Gastroesophageal sphincter (tissue), 3 donors: ENCODE results near the gene ODC1.

Experiments
- POLR2A ChIP-seq, 2 donors: fragments of 450-650 bp; IDR thresholded peaks; one replicate each; pipeline ENCODE4 v1.6.1; 2017; ENCODE audit warnings: antibody characterized with exemption in 2 of 2, mild to moderate bottlenecking in 2 of 2, moderate library complexity in 1 of 2
- POLR2AphosphoS5 ChIP-seq: sonication (generic); formaldehyde crosslinking; IDR thresholded peaks from one replicate; pipeline ENCODE4 v1.6.1; 2017; ENCODE audit warnings: antibody characterized with exemption
- TF ChIP-seq, protein P1 (sequence below), 4 experiments: fragments of 200-600 bp in 2 of 4; fragments of 450-650 bp in 2 of 4; sonication (generic) in 1 of 4; IDR thresholded peaks; one replicate each; pipeline ENCODE4 v1.5.1; 2017 to 2019; ENCODE audit warnings: antibody characterized with exemption in 4 of 4, mild to moderate bottlenecking in 2 of 4, moderate library complexity in 2 of 4

GRCh38 chr2:10433264-10433946 is 14.7 kb downstream of the ODC1 start:
- TF ChIP-seq, protein P1, sequence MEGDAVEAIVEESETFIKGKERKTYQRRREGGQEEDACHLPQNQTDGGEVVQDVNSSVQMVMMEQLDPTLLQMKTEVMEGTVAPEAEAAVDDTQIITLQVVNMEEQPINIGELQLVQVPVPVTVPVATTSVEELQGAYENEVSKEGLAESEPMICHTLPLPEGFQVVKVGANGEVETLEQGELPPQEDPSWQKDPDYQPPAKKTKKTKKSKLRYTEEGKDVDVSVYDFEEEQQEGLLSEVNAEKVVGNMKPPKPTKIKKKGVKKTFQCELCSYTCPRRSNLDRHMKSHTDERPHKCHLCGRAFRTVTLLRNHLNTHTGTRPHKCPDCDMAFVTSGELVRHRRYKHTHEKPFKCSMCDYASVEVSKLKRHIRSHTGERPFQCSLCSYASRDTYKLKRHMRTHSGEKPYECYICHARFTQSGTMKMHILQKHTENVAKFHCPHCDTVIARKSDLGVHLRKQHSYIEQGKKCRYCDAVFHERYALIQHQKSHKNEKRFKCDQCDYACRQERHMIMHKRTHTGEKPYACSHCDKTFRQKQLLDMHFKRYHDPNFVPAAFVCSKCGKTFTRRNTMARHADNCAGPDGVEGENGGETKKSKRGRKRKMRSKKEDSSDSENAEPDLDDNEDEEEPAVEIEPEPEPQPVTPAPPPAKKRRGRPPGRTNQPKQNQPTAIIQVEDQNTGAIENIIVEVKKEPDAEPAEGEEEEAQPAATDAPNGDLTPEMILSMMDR (IDR thresholded peaks at IDR 0.05), result no peak
- TF ChIP-seq POLR2A (IDR thresholded peaks at IDR 0.05) (no peak), POLR2AphosphoS5 (no peak)
